ENCODE results near the gene TNPO2.

GRCh38 chr19:12745166-12745897, 21.6 kb upstream of the TNPO2 start:
- TF ChIP-seq CTCF (conservative IDR thresholded peaks at IDR 0.05; ENCODE audit: low read length): no peak
- TF ChIP-seq EZH2phosphoT487 (IDR thresholded peaks at IDR 0.05; ENCODE audit: borderline replicate concordance): no peak
